Fibroblast of the aortic adventitia (primary cell): ENCODE measurements around the gene PLEKHA7. TPM values are rescaled to one million over a fixed set of nuclear protein-coding genes. Genes with fewer than 3 reads are reported as not detected.

Source experiments
- DNase-seq: peaks from one replicate; pipeline ENCODE4 v3.0.0-alpha.2; 2010; ENCODE audit warnings: low read depth
- H3K4me3 ChIP-seq: 2 replicates; pipeline ENCODE4 v1.5.1; 2011; ENCODE audit warnings: low read depth, mild to moderate bottlenecking, control low read depth, low read length, moderate library complexity
- total RNA-seq: library from RNA; depleted of rRNA; stranded (reverse); fragments of >200 nt; gene quantifications from 2 replicates; pipeline ENCODE4 v1.2.3, GENCODE V29; 2012; ENCODE audit warnings: low replicate concordance
- TF ChIP-seq, protein P1 (sequence below): IDR thresholded peaks from 2 replicates; pipeline ENCODE4 v1.5.1; 2011; ENCODE audit warnings: mild to moderate bottlenecking, low read length, control low read depth, inconsistent platforms; ENCODE audit not compliant: insufficient read depth

Gene PLEKHA7
- total RNA-seq, 1 donor = 0.09 TPM

DNA sequence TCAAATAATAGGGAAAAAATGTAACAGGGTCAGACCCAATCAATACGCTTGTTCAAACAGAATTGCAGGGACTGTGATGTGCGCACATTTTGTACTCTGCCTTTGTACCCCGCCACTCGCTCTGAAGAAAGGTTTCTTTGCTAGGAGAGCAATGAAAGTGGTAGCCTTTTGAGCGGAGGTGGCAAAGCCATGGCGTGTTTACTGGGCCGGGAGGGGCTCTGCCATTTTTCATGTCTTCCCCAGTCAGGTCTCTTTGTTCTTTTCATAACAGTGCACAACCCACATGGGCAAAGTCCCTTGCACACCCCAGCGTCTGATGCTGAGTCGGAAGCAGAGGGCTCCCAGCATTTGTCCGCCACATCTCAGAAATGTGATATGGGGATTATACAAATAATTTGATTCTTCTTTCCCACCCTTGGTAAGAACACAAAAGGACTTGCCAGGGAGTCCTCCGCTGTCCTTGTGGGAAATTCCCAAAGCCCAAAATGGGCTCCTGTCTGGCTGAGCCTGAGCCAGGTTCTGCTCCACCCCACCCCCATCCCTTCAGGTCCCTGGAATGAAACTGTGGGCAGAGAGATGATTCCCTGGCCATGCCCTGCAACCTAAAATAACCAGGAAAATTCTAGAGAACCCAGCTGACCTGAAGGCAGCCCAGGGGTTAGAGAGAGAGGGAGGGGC, 239.1 kb downstream of the PLEKHA7 start:
- no peak for DNase-seq
- H3K4me3 ChIP-seq = no peak overlapping the region
- TF ChIP-seq, protein P1, sequence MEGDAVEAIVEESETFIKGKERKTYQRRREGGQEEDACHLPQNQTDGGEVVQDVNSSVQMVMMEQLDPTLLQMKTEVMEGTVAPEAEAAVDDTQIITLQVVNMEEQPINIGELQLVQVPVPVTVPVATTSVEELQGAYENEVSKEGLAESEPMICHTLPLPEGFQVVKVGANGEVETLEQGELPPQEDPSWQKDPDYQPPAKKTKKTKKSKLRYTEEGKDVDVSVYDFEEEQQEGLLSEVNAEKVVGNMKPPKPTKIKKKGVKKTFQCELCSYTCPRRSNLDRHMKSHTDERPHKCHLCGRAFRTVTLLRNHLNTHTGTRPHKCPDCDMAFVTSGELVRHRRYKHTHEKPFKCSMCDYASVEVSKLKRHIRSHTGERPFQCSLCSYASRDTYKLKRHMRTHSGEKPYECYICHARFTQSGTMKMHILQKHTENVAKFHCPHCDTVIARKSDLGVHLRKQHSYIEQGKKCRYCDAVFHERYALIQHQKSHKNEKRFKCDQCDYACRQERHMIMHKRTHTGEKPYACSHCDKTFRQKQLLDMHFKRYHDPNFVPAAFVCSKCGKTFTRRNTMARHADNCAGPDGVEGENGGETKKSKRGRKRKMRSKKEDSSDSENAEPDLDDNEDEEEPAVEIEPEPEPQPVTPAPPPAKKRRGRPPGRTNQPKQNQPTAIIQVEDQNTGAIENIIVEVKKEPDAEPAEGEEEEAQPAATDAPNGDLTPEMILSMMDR = no peak

DNA sequence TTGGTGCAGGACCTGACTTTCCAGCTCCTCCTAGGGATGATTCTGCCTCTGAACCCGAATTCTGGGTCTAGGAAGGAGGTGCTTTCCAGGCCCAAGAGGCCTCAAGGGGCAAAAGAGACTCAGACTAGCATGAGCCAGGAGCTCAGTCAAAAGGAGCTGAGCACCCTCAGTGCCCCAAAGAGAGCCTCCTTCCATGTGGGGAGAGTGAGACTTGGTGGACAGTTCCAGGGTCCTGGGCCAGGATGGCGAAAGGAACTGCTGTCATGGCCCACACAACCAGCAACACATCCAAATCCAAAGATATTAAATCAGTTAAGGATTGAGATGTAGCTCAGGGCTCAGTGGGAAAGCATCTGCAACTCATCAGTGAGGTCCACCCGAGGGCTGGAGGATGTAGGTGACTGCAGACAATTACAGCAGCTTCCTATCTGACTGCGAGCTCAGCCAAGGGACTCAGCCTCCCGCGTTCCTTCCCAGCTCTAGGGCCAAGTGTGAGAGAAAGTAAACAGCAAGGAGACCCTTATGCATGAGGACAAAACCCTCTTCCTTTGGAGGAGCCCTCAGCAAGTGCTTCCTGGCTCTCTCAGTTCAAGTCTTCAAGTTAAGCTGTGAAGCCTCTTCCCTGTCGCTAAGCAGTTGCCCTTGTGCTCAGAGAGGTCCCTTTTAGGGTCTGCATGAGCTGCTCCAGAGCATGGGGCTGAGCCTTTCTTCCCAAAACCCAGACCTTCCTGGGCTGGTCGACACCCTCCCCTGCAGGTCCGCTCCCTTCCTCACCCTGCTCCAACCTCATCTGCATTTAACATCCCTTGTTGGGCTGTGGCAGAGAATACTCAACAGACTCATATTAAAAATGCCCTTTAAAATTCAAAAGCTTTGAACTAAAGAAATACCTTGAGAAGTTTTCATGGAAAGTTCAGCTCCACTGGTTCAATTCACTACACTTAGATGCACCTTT, 240.0 kb downstream of the PLEKHA7 start:
- DNase-seq = no peak
- H3K4me3 ChIP-seq = no peak overlapping the region
- TF ChIP-seq, protein P1 = no peak

DNA sequence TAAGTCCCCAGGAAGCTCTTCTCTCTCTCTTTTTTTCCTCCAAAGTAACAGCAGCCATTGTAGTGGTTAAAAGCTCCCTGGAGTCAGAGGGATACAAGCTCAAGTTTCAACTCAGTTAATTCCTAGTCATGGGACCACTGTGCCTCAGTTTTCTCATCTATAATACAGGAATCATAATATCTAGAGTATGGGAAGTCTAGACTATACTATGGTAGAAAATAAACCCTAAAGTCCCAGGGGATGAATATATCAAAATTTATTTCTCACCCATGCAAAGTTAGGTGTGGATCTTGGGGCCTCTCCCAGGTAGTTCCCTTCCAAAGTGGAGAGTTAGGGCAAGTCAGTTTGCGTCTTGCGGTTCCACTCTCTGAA, 242.1 kb downstream of the PLEKHA7 start:
- no peak for DNase-seq
- TF ChIP-seq, protein P1 = no peak

DNA sequence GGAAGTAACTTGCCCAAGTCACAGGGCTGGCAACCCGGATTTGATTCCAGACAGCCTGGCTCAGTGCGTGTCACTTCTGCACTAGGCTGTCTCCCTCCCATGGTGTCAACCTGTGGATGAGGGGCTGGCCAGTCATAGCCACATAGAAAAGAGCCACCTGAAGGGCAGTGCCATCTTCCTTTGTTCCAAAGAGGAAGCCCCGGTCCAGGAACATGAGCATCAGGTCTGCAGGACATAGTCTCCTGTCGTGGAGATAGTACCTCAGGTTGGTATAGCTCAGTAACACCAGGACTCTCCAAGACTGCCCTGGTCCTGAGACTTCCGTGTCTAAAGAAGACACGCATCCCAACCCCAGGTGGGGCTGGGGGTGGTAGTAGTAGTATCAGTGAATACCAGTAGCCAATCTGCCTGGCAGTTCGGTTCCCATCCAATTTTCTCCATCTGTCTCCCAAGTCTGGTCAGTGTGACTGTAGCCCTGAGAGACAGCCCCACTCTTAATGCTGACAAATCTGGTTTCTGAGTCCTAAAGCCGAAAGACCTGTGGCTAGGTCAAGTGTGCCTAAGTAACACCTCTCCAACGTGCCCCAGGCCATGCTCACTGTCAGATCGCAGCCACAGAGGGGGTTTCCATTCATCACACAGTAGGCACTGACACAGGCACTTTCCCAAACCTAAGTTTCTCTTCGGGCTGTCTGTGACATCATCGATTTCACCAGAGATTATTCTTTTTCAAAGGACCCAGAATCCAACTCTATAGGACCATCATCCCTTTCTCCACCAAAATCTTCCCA, 242.7 kb downstream of the PLEKHA7 start:
- no peak for DNase-seq
- H3K4me3 ChIP-seq = no peak overlapping the region
- TF ChIP-seq, protein P1 = no peak

More for the DNA sequence above, 242.1 kb downstream of the PLEKHA7 start:
- no peak overlapping the region for H3K4me3 ChIP-seq

DNA sequence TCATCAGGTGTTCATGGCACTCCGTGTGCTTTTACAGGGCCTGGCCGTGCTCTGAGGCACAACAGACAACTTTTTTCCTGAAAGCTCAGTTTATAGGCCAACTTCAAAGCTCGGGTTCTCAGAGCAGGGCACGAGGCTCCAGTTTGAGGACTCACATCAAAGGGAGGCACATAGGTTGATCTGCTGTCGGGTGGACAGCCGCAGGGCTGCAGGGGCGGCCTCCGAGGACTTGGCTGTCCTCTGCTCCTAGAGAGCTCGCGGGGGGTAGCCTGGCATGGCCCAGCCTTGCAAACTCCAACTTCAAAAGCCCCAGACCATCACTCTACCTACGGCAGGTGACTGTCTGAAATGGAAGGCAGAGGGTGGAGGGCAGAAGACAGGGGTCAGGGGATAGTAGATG, 244.2 kb downstream of the PLEKHA7 start:
- no peak overlapping the region for H3K4me3 ChIP-seq
- DNase-seq = no peak
- TF ChIP-seq, protein P1 = no peak

DNA sequence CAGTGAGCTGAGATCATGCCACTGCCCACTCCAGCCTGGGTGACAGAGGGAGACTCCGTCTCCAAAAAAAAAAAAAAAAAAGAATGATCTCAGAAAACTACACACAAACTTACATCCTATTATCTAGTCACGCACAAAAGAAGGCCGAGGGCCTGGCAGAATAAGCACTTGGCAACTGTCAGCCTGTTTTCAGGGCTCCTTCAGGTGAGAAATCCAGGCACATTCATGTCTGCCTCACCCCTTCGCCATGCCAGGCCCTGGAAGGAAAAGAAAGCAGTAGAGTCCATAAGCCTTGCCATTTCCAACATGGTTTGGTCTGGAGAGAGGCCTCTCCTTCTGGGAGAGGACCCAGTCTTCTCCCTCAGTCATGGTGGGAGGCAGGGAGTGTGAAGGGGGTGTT, 244.8 kb downstream of the PLEKHA7 start:
- TF ChIP-seq, protein P1 = no peak
- DNase-seq = no peak
- H3K4me3 ChIP-seq = no peak overlapping the region
